Lung (tissue), 12 donors: ENCODE results near the gene SATB1. TPM values are rescaled to one million over a fixed set of nuclear protein-coding genes. Genes with fewer than 3 reads are reported as not detected.

Experiments used
- ATAC-seq: fragments of 200-7000 bp; cut with Tn5 transposase; one replicate; pipeline ENCODE4 v1.9.1; 2020; ENCODE audit warnings: moderate number of reproducible peaks; ENCODE audit not compliant: insufficient read depth, low FRiP score
- DNase-seq, 3 donors: peaks; one replicate each; pipeline ENCODE4 v3.0.0-alpha.2; 2013 to 2017
- H3K27ac ChIP-seq, 2 donors: one replicate each; pipeline ENCODE4 v1.5.1; 2013; ENCODE audit warnings: mild to moderate bottlenecking in 2 of 2, moderate library complexity in 2 of 2, control low read depth in 1 of 2, inconsistent platforms in 1 of 2, low read depth in 1 of 2, low read length in 1 of 2
- H3K27me3 ChIP-seq, 3 donors: one replicate each; pipeline ENCODE4 v1.5.1; 2013; ENCODE audit warnings: low read length in 2 of 3; ENCODE audit not compliant: control insufficient read depth in 3 of 3, insufficient read depth in 3 of 3
- H3K36me3 ChIP-seq, 4 donors: one replicate each; pipeline ENCODE4 v1.5.1; 2013; ENCODE audit warnings: low read length in 4 of 4, mild to moderate bottlenecking in 1 of 4, moderate library complexity in 1 of 4; ENCODE audit not compliant: control insufficient read depth in 4 of 4, insufficient read depth in 4 of 4
- H3K4me1 ChIP-seq, 5 donors: one replicate each; pipeline ENCODE4 v1.5.1; 2013; ENCODE audit warnings: low read length in 5 of 5, mild to moderate bottlenecking in 2 of 5, moderate library complexity in 1 of 5; ENCODE audit not compliant: control insufficient read depth in 5 of 5, insufficient read depth in 5 of 5
- H3K4me3 ChIP-seq: one replicate; pipeline ENCODE4 v1.5.1; 2013; ENCODE audit warnings: mild to moderate bottlenecking, control low read depth, moderate library complexity
- H3K9ac ChIP-seq, 2 donors: one replicate each; pipeline ENCODE4 v1.5.1; 2013; ENCODE audit warnings: low read length in 2 of 2, control low read depth in 1 of 2; ENCODE audit not compliant: insufficient read depth in 1 of 2
- H3K9me3 ChIP-seq, 4 donors: one replicate each; pipeline ENCODE4 v1.5.1; 2013; ENCODE audit warnings: low read length in 3 of 4, mild to moderate bottlenecking in 1 of 4, moderate library complexity in 1 of 4; ENCODE audit not compliant: control insufficient read depth in 4 of 4, insufficient read depth in 3 of 4
- CTCF ChIP-seq: IDR thresholded peaks from 2 replicates; pipeline ENCODE4 v1.5.1; 2012; ENCODE audit warnings: mild to moderate bottlenecking; ENCODE audit errors: control extremely low read depth, extremely low read depth
- WGBS, 2 donors: extraction: QIAGEN DNeasy Blood & Tissue Kit; methylation state at CpG; one replicate each; pipeline ENCODE4 v1.1.7; 2013; 5-methylcytosine and 5-hydroxymethylcytosine counted together
- polyA plus RNA-seq, 2 donors: library from polyadenylated mRNA; stranded (reverse); fragments of 200-250 nt; gene quantifications; one replicate each; pipeline ENCODE4 v1.2.1, GENCODE V29; 2013
- total RNA-seq, 2 donors: library from RNA; depleted of rRNA in 1 of 2; stranded (reverse); fragments of >200 nt in 1 of 2; gene quantifications; one replicate each; pipeline ENCODE4 v1.2.1, GENCODE V29; 2014 to 2021
- donor health status: control.
- donor health status: control.
- donor health status: Bipolar disorder and iron deficiency.
- donor health status: healthy.
- donor health status: DM: yes; HTN: yes; CAD: no.

SATB1 gene
- total and polyA plus RNA-seq, 4 donors: 11.4 to 116 (median 16.9) TPM

GRCh38 chr3:18422972-18423371 lies 2.2 kb downstream of the SATB1 start:
- H3K27me3 ChIP-seq: peaks cover 0 to 8% (median 4%) of the 10 kb centered on the region in 3 donors
- DNase-seq (peak in 1 of 3 donors; percentile 22), ATAC-seq (no peak)
- no peaks in the 10 kb centered on the region for H3K9me3 ChIP-seq
- peaks cover 0 to 5% (median 1%) of the 10 kb centered on the region in 4 donors for H3K36me3 ChIP-seq
- peak overlapping the region in 1 of 2 donors; percentile 98 for H3K27ac ChIP-seq
- no peak overlapping the region for H3K4me3 ChIP-seq
- TF ChIP-seq CTCF: no peak
- H3K4me1 ChIP-seq: peaks cover 0 to 6% (median 0%) of the 10 kb centered on the region in 5 donors
- WGBS, 2 donors: 34 to 37% methylated on average over 5 of the region's 5 CpGs
- peak overlapping the region in 1 of 2 donors; percentile 94 for H3K9ac ChIP-seq

DNA sequence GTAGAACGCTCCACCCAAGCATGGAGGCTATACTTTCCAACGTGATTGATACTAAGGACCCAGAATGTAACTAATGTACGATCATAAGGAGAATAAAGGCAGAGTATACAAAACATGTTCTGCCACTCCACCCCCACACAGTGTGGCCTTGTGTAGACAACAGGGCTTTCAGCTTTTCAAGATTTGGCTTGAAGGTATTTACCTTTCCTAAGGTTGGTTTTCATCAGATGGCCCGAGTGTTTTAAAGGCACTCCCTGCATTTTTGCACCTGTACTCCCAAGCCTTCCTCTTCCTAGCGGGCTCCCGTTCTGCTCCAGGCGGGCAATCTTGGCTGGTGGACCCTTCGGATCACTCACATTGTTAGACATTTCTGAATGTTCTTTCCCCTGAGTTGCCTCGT lies 4.6 kb downstream of the SATB1 start:
- Histone ChIP-seq H3K9ac (no peak overlapping the region), H3K4me3 (no peak overlapping the region), H3K27me3 (no peaks in the 10 kb centered on the region), H3K27ac (no peak overlapping the region), H3K4me1 (peaks cover 0 to 6% (median 0%) of the 10 kb centered on the region in 5 donors), H3K9me3 (no peaks in the 10 kb centered on the region), H3K36me3 (peaks cover 1 to 20% (median 8%) of the 10 kb centered on the region in 4 donors)
- no peak for ATAC-seq
- DNase-seq: no peak
- TF ChIP-seq CTCF: no peak
- 93 to 94% methylated on average over 9 of the region's 9 CpGs for WGBS, 2 donors

DNA sequence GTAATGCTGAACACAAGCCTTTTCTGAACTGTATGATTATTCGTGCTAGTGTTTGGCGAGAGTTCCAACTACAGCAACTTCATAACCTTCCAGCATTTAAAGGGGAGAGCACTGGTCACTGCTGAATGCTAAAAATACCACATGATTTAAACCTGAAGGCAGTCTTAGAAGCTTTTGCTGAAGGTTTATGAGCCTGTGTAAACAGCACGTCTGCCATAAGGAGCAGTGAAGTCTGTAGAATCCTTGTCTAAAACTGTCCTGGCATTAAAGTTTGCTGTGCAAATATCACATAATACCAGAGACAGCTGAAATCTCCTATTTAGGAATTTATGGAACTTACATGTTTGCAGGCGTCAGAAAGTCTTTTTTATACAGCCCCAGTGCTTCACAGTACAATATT lies 5.9 kb downstream of the SATB1 start:
- H3K4me1 ChIP-seq: peaks cover 0 to 6% (median 0%) of the 10 kb centered on the region in 5 donors
- H3K27me3 ChIP-seq: no peaks in the 10 kb centered on the region
- H3K36me3 ChIP-seq: peaks cover 3 to 25% (median 14%) of the 10 kb centered on the region in 4 donors
- no peak overlapping the region for H3K4me3 ChIP-seq
- peak overlapping the region in 1 of 2 donors; percentile 66 for H3K27ac ChIP-seq
- no peak overlapping the region for H3K9ac ChIP-seq
- no peak for ATAC-seq
- TF ChIP-seq CTCF: no peak
- DNase-seq: no peak
- 61 to 80% methylated on average over 4 of the region's 4 CpGs for WGBS, 2 donors
- no peaks in the 10 kb centered on the region for H3K9me3 ChIP-seq
